A172 (cell line): Measurements from ENCODE around the gene NDFIP1. TPM values are rescaled to one million over a fixed set of nuclear protein-coding genes. Genes with fewer than 3 reads are reported as not detected.
"Not testable (repeated sequence)": the region's sequence is repeated elsewhere in the genome, so short reads cannot be mapped to it uniquely, and the experiment has no call there.

Experiments
- DNase-seq: peaks from one replicate; pipeline ENCODE4 v3.0.0-alpha.2; 2015; ENCODE audit warnings: low spot score
- total RNA-seq: library from RNA; depleted of rRNA; stranded (reverse); fragments of >200 nt; shearing (Covaris generic); gene quantifications from 2 replicates; pipeline ENCODE4 v1.2.3, GENCODE V29; 2014

Gene NDFIP1
- total RNA-seq, 1 experiment from 2014 or later, result 65.7 TPM

GRCh38 chr5:142153674-142154448, 45.3 kb downstream of the NDFIP1 start:
- no peak for DNase-seq

DNA sequence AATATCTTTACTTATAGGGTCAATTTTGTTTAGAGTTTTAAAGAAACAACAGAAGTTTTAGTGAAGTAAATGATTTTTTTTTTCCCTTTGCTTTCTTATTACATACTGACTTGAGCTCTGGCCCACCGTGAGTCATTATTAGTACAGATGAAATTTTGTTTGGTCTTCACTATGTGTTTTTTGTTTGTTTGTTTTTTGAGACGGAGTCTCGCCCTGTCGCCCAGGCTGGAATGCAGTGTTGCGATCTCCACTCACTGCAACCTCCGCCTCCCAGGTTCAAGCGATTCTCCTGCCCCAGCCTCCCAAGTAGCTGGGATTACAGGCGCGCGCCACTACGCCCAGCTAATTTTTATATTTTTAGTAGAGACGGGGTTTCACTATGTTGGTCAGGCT, 45.9 kb downstream of the NDFIP1 start:
- not testable (repeated sequence) for DNase-seq

GRCh38 chr5:142156839-142157463, 48.4 kb downstream of the NDFIP1 start:
- no peak for DNase-seq

DNA sequence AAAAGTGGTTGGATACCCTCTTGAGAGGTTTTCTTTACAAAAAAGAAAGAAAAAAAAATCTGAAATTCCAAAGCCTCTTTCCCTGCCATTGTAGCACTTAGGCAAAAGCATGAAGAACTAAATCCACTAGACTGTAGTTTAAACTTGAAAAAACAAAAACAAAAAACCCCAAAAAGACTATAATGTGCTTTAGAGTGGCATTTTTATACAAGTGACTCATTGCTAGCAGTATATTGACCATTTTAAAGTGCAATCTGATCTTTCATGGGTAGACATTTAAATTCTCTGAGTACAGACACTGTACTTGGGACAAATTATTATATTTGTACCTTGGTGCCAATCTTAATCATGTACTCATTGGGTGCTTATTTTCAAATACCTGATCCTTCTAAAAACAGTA, 50.8 kb downstream of the NDFIP1 start:
- no peak for DNase-seq

DNA sequence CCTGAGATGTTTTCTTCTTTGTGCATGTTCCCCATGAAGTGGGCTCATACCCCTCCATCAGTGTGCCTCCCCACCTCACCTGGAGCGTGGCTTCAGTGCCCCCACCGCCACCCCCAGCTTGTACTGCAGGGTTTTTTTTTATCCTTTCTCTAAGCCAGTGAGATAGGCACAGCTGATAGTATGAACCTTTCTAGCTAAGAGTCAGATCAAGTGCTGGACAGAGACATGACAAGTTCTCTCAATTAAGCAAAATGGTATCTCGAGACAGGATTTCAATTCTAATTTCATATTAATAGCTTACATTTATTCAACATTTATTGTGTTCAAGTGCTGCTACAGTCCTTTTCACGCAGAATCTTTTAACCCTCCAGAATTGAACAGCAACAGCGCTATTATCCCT, 55.7 kb downstream of the NDFIP1 start:
- DNase-seq, result no peak

- no peak for DNase-seq
Observed at GRCh38 chr5:142166754-142167153, 58.2 kb downstream of the NDFIP1 start.

DNA sequence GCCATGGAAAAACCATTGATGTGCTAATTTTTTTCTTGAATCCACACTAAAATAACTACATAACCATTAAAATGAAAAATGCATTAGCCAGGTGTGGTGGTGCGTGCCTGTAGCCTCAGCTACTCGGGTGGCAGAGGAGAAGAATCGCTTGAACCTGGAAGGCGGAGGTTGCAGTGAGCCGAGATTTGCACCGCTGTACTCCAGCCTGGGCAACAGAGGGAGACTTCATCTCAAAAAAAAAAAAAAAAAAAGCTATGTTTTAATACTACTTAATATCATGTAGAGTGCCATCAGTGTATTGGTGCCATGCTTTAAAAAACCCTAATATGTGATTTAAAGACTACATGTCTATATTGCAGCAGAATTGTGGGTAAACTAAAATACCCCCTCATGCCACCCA, 58.9 kb downstream of the NDFIP1 start:
- DNase-seq, result no peak

GRCh38 chr5:142168365-142168764, 59.8 kb downstream of the NDFIP1 start:
- DNase-seq, result no peak

- no peak for DNase-seq
Observed at GRCh38 chr5:142170254-142170953, 61.8 kb downstream of the NDFIP1 start.

DNA sequence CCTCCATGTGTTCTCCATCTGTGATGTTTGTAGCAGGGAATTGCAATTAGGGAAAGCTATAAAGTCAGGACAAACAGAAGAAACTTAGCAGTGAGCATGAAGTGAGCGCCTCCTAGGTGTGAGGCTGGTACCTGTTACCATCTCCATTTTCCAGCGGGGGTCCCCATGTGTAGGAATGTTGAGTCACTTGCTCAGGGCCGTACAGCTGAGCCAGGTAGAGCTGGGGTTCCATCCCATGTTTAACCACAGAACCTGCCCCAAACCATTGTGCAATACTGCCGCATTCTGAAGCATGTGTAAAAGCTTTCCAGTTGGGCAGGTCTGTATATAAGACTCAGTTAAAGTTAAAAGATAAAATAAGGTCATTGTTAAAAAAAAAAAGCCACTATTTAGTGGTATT, 62.7 kb downstream of the NDFIP1 start:
- no peak for DNase-seq

- DNase-seq, result no peak
Observed at GRCh38 chr5:142175039-142175438, 66.5 kb downstream of the NDFIP1 start.

DNA sequence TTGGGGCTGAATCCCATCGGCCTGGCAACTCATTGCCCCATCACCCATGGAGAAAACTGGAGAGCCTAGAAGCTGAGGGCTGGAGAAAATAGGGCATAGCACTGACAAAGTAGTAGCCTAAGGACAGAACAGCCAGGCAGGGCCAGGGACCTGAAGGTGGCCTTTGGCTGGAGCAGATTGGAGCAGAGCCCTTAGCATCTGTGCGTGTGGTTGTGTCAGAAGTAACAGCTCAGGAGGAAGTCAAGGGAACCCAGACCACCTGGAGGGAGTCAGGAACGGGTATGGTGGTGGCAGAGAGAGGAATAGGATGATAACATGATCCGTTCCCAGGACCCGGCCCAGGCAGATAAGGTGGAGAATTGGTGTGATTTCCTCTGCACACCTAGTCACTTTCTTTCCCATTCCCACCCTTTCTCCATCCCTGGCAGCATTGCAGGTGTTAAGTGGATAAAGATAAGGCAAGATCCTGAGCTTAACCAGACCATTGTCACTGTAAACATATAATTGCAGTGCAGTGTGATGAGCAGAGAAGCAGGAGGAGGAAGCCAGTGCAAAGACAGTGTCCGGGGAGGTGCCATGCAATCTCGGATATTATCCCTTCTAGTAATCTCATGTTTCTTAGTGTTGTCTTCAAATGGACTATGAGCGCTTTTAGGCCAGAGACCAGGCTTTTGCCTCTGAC, 67.0 kb downstream of the NDFIP1 start:
- DNase-seq, result no peak

DNA sequence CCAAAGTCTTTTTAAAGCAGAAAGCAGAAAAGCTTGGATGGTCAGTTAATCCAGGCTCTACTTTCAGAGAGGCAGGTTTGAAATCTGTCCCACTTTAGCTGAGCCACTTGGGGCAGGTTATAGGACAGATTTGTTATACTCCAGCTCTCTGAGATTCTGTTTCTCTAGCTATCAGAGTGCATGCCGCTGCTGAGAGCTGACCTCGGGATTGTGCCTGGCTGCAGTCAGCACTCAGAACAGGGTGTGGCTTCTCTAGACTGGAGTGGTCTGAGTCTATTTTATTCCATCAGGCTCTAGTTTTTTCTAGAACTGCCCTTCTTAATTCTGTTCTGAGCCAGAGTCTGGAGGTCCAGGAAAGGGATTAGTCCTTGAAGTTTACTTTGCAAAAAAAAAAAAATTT, 67.7 kb downstream of the NDFIP1 start:
- DNase-seq, result no peak

DNA sequence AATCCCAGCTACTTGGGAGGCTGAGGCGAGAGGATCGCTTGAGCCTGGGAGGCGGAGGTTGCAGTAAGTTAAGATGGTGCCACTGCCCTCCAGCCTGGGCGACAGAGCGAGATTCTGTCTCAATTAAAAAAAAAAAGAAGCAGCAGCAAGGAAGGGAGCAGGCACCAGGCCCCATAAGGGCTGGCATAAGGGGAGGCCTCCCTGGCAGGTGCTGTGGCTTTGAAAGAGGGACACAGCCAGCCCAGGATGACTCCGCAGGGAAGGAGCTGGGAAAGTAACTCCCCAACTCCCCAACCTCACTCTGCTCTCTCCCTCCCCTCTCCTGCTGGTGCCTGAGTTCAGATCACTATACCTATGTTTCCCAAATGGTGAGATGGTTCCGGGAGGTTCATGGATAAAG, 70.1 kb downstream of the NDFIP1 start:
- DNase-seq, result no peak

GRCh38 chr5:142179776-142180387, 71.3 kb downstream of the NDFIP1 start:
- no peak for DNase-seq

DNA sequence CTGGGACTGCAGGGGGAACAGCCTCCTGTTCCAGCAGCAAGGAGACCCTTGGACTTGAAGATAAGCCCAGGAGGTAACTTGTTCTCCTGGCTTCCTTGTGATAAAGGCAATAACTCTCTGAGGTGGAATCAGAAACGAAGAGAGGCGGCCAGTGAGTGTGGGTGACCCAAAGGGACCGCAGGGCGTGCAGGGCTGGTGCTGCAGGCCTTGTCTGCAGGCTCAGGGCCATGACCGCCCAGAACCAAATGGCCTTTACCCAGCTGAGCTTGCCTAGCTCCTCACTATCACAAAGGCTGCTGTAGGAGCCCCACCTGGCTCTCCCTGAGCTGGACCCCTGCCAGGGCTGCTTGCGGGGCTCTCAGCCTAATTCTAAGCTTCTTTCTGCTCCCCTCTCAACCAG, 72.5 kb downstream of the NDFIP1 start:
- DNase-seq, result no peak

DNA sequence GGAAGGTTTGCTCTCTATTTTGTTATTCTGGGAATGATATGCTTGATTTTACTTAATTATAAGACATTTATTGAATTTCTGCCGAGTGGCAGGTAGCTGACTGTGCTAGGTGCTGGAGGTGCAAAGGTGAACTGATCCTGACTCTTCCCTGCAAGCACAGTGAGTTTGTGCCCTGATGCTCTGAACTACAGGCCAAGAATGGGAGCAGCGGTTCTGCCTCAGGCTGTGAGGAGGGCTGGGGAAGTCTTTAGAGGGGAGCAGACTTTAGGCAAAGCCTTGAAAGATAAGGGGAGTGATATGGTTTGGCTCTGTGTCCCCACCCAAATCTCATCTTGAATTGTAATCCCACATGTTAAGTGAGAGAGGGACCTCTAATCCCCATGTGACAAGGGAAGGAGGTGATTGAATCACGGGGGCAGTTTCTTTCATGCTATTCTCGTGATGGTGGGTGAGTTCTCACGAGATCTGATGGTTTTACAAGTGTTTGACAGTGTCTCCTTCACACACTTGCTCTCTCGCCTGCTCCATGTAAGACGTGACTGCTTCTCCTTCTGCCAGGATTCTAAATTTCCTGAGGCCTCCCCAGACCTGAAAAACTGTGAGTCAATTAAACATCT, 73.1 kb downstream of the NDFIP1 start:
- no peak for DNase-seq

- DNase-seq, result no peak
Observed at GRCh38 chr5:142182840-142183239, 74.3 kb downstream of the NDFIP1 start.

DNA sequence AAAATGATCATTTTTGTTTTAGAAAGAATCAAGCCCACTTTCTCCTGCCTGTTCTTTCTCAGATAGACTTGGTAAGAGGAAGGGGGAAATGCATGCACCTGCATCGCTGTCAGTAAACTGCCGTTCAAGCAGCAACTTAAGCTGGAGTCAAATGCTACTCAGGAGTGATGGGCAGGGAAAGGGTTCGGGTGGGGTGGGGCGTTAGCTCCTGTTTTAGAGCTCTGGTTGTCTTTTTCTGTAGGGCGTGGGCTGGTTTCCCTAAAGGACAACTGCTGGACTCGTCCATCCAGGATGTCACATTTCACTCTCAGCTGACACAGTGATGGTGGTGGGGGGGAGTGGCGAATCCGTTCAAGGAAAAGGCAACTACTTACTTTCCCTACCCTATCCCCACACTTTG, 75.0 kb downstream of the NDFIP1 start:
- no peak for DNase-seq

DNA sequence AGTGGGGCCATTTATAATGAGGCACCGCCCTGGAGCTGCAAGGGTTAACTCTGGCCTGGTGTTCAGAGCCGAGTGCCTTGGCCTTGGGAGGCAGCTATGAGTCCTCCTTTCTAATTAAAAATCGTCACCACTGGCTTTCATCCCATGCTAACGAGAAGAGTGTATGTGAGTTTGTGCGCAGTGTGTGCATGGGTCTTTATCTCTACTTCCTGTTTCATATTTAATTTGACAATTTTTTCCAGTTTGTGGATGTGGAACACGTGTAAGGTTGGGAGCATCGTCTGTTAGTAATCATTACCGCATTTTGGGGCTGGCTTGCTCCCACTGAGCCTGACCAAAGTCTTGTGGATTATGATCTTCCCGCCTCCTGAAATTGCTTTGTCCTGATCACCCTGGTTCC, 76.4 kb downstream of the NDFIP1 start:
- DNase-seq, result no peak

GRCh38 chr5:142186514-142186856, 77.9 kb downstream of the NDFIP1 start:
- no peak for DNase-seq
